PC-3 (cell line): Measurements from ENCODE around the gene TAGLN. TPM values are rescaled to one million over a fixed set of nuclear protein-coding genes. Genes with fewer than 3 reads are reported as not detected.

ENCODE experiments used
- ATAC-seq: fragments of 200-7000 bp; cut with Tn5 transposase; 2 replicates; pipeline ENCODE4 v1.9.1; 2020; ENCODE audit warnings: mild to moderate bottlenecking, moderate library complexity
- BruUV-seq: library from RNA; stranded (reverse); fragments of 400-500 nt; replicated peaks from 2 replicates; lab custom pipeline; 2021; lab: Mats Ljungman, UMichigan
- CTCF ChIA-PET: fragments of 300-600 bp; sonication (Branson Sonifier 250); formaldehyde crosslinking; loops from one replicate; lab custom pipeline; 2022; ENCODE audit warnings: antibody characterized with exemption; lab: Charles Lee
- POLR2A ChIA-PET: fragments of 300-600 bp; sonication (Branson Sonifier 250); formaldehyde crosslinking; loops from one replicate; lab custom pipeline; 2022; ENCODE audit warnings: antibody characterized with exemption; ENCODE audit not compliant: unreplicated experiment; lab: Charles Lee
- DNase-seq: peaks from one replicate; pipeline ENCODE4 v3.0.0-alpha.2; 2015
- H2AFZ ChIP-seq: fragments of 300-600 bp; sonication (generic); 2 replicates; pipeline ENCODE4 v1.6.0; 2016; ENCODE audit warnings: antibody characterized with exemption, low read length
- H3F3A ChIP-seq: fragments of 300-600 bp; sonication (generic); one replicate; pipeline ENCODE4 v1.6.0; 2017; ENCODE audit warnings: antibody characterized with exemption, low read length, control low read depth, mild to moderate bottlenecking; ENCODE audit not compliant: unreplicated experiment
- H3K27ac ChIP-seq: fragments of 300-600 bp; sonication (generic); 2 replicates; pipeline ENCODE4 v1.5.1; 2016; ENCODE audit warnings: mild to moderate bottlenecking, low read length
- H3K27me3 ChIP-seq: fragments of 300-600 bp; sonication (generic); 2 replicates; pipeline ENCODE4 v1.6.1; 2016; ENCODE audit warnings: low read length, mixed read lengths
- H3K36me3 ChIP-seq: fragments of 300-600 bp; sonication (generic); 2 replicates; pipeline ENCODE4 v1.6.1; 2016; ENCODE audit warnings: low read depth, mixed run types, low read length, mixed read lengths
- H3K4me1 ChIP-seq: fragments of 300-600 bp; sonication (generic); 2 replicates; pipeline ENCODE4 v1.5.1; 2016; ENCODE audit warnings: low read length; ENCODE audit not compliant: insufficient read depth
- H3K4me2 ChIP-seq: fragments of 300-600 bp; sonication (generic); 2 replicates; pipeline ENCODE4 v1.6.0; 2016; ENCODE audit warnings: low read length
- H3K4me3 ChIP-seq: fragments of 300-600 bp; sonication (generic); 2 replicates; pipeline ENCODE4 v1.5.1; 2016; ENCODE audit warnings: mild to moderate bottlenecking, low read length, mixed read lengths
- H3K79me2 ChIP-seq: fragments of 300-600 bp; sonication (generic); 2 replicates; pipeline ENCODE4 v1.6.1; 2017; ENCODE audit warnings: low read length, mixed read lengths
- H3K9ac ChIP-seq: fragments of 300-600 bp; sonication (generic); 2 replicates; pipeline ENCODE4 v1.6.0; 2016; ENCODE audit warnings: mild to moderate bottlenecking, low read length
- H3K9me2 ChIP-seq: fragments of 300-600 bp; sonication (generic); replicated peaks from 2 replicates; pipeline ENCODE4 v1.6.1; 2016; ENCODE audit warnings: mixed run types, low read length, mixed read lengths
- H3K9me3 ChIP-seq: fragments of 300-600 bp; sonication (generic); 2 replicates; pipeline ENCODE4 v1.6.1; 2016; ENCODE audit warnings: low read length, mixed read lengths
- H4K20me1 ChIP-seq: fragments of 300-600 bp; sonication (generic); 2 replicates; pipeline ENCODE4 v1.6.1; 2016; ENCODE audit warnings: low read length, mixed read lengths
- CTCF ChIP-seq: fragments of 300-600 bp; sonication (generic); conservative IDR thresholded peaks from 2 replicates; pipeline ENCODE4 v1.5.1; 2017; ENCODE audit warnings: antibody characterized with exemption, low read depth, mild to moderate bottlenecking, low read length
- EZH2 ChIP-seq: fragments of 300-600 bp; sonication (generic); IDR thresholded peaks from one replicate; pipeline ENCODE4 v1.6.1; 2017; ENCODE audit warnings: antibody characterized with exemption, mild to moderate bottlenecking, low read length; ENCODE audit not compliant: unreplicated experiment
- EZH2phosphoT487 ChIP-seq: fragments of 300-600 bp; sonication (generic); IDR thresholded peaks from 2 replicates; pipeline ENCODE4 v1.6.1; 2018; ENCODE audit warnings: mild to moderate bottlenecking, antibody characterized with exemption, low read length, borderline replicate concordance
- intact Hi-C: fragments of 100-400 bp; cut with micrococcal nuclease; formaldehyde crosslinking; loops from 2 replicates; pipeline ENCODE4 v1.9.0; 2023
- total RNA-seq: library from RNA; depleted of rRNA; stranded (reverse); fragments of >200 nt; gene quantifications from 2 replicates; pipeline ENCODE4 v1.2.3, GENCODE V29; 2014

The TAGLN gene
- total RNA-seq, 1 experiment from 2014 or later: 10.3 TPM

- no peak overlapping the region for H3K9ac ChIP-seq
- H3K27ac ChIP-seq: no peak overlapping the region
- no peaks in the 10 kb centered on the region for H3K9me3 ChIP-seq
- no peak overlapping the region for H3K4me3 ChIP-seq
- ATAC-seq (no peak), DNase-seq (no peak)
- H3K4me1 ChIP-seq: peaks cover 14% of the 10 kb centered on the region
- no peak overlapping the region for H3K4me2 ChIP-seq
- intact Hi-C loops: no loop called here
- POLR2A ChIA-PET: no interaction called here
- H3K79me2 ChIP-seq: no peaks in the 10 kb centered on the region
- peaks cover 6% of the 10 kb centered on the region for H3F3A ChIP-seq
- TF ChIP-seq EZH2: no peak
- TF ChIP-seq EZH2phosphoT487: no peak
- TF ChIP-seq CTCF: no peak
- no TSS peak for BruUV-seq
- H4K20me1 ChIP-seq: no peaks in the 10 kb centered on the region
- no peaks in the 10 kb centered on the region for H3K9me2 ChIP-seq
- no peaks in the 10 kb centered on the region for H3K27me3 ChIP-seq
- H2AFZ ChIP-seq: no peak overlapping the region
- peaks cover 32% of the 10 kb centered on the region; the same call in 1 of the 2 replicates for H3K36me3 ChIP-seq
- CTCF ChIA-PET: no interaction called here
Measured at GRCh38 chr11:117223741-117224689, 24.8 kb downstream of the TAGLN start.

- POLR2A ChIA-PET: no interaction called here
- no peak for TF ChIP-seq EZH2phosphoT487
- TF ChIP-seq CTCF: no peak
- no peak for TF ChIP-seq EZH2
- intact Hi-C loops: loop anchor here (1.0 to 2.0 kb wide), 4 partner anchors 41 to 493 kb away; no protein-coding TSS in a partner anchor
- peaks cover 14% of the 10 kb centered on the region for H3K79me2 ChIP-seq
- ATAC-seq (no peak), DNase-seq (no peak)
- H3K9me2 ChIP-seq: no peaks in the 10 kb centered on the region
- CTCF ChIA-PET: no interaction called here
- no TSS peak for BruUV-seq
- H2AFZ ChIP-seq: no peak overlapping the region
- H3K4me1 ChIP-seq: peaks cover 22% of the 10 kb centered on the region
- H4K20me1 ChIP-seq: no peaks in the 10 kb centered on the region
- H3F3A ChIP-seq: peaks cover 6% of the 10 kb centered on the region
- H3K36me3 ChIP-seq: peaks cover 29% of the 10 kb centered on the region; the same call in 1 of the 2 replicates
- H3K4me2 ChIP-seq: no peak overlapping the region
- H3K9me3 ChIP-seq: no peaks in the 10 kb centered on the region
- H3K27me3 ChIP-seq: no peaks in the 10 kb centered on the region
- H3K9ac ChIP-seq: no peak overlapping the region
- no peak overlapping the region for H3K4me3 ChIP-seq
- H3K27ac ChIP-seq: no peak overlapping the region
Measured at GRCh38 chr11:117225553-117226170, 26.5 kb downstream of the TAGLN start.
